Spleen (tissue), 7 donors: Measurements from ENCODE around the gene PARD3.

Experiments
- POLR2A ChIP-seq, 3 donors: fragments of 450-650 bp; IDR thresholded peaks; one replicate each; pipeline ENCODE4 v1.5.1; 2017; ENCODE audit warnings: antibody characterized with exemption in 3 of 3, mild to moderate bottlenecking in 1 of 3
- POLR2AphosphoS5 ChIP-seq, 3 donors: sonication (generic); formaldehyde crosslinking; IDR thresholded peaks; one replicate each; pipeline ENCODE4 v1.5.1; 2017; ENCODE audit warnings: antibody characterized with exemption in 3 of 3
- TF ChIP-seq, protein P1 (sequence below), 11 experiments: fragments of 200-600 bp in 7 of 11; fragments of 450-650 bp in 4 of 11; sonication (generic) in 4 of 11; IDR thresholded peaks in 8 of 11; conservative IDR thresholded peaks in 3 of 11; 1 replicate in 7 of 11; 2 replicates in 4 of 11; pipeline versions ENCODE4 v1.4.0 to v1.8.0; 2016 to 2021; ENCODE audit warnings: antibody characterized with exemption in 11 of 11, inconsistent platforms in 4 of 11, mild to moderate bottlenecking in 1 of 11
- donor health status: DM: no; HTN: no; CAD: no; lungs with moderate emphysema.
- donor health status: DM: no; HTN: no; CAD: no.
- donor health status: DM: no; HTN: no; CAD: no.

DNA sequence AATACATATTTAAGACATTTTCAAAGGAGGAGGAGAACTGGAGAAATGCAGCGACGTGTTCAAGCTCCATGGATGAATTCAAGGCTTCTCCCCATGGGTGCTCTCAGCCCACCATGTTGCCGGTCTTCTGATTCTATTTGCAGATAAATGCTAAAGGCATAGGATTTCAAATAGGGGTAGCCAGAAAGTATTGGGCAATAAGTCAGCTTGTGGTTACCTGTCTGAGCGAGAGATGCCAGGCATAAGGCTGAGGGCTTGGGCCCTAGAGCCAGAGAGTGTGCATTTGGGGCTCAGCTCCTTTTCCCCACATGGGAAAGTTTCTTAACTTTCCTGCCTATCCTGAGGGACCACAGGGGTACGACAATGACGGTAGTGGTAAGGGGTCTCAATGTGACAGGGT, 180.0 kb downstream of the PARD3 start:
- TF ChIP-seq POLR2A (IDR thresholded peaks at IDR 0.05), result no peak
- TF ChIP-seq, protein P1, sequence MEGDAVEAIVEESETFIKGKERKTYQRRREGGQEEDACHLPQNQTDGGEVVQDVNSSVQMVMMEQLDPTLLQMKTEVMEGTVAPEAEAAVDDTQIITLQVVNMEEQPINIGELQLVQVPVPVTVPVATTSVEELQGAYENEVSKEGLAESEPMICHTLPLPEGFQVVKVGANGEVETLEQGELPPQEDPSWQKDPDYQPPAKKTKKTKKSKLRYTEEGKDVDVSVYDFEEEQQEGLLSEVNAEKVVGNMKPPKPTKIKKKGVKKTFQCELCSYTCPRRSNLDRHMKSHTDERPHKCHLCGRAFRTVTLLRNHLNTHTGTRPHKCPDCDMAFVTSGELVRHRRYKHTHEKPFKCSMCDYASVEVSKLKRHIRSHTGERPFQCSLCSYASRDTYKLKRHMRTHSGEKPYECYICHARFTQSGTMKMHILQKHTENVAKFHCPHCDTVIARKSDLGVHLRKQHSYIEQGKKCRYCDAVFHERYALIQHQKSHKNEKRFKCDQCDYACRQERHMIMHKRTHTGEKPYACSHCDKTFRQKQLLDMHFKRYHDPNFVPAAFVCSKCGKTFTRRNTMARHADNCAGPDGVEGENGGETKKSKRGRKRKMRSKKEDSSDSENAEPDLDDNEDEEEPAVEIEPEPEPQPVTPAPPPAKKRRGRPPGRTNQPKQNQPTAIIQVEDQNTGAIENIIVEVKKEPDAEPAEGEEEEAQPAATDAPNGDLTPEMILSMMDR (IDR thresholded peaks at IDR 0.05 in 8 of 11, conservative IDR thresholded peaks at IDR 0.05 in 3 of 11), result no peak
- no peak for TF ChIP-seq POLR2AphosphoS5 (IDR thresholded peaks at IDR 0.05)
